ENCODE results near the gene CPA5. TPM values are rescaled to one million over a fixed set of nuclear protein-coding genes. Genes with fewer than 3 reads are reported as not detected.

Gene CPA5
- not detected for total RNA-seq
- 6.6 TPM for polyA plus RNA-seq (2013, experiment 1 of 2)
- polyA plus RNA-seq (2013, experiment 2 of 2): 2.6 TPM
- total RNA-seq: 0 to 5.1 (median 0.28) reads per million in 172 experiments

- CTCF ChIA-PET: no interaction called here
Observed at GRCh38 chr7:130344271-130344866, at the start of gene CPA5. Gene CPA5, plus strand, starts transcription at chr7:130344816. Its CDS starts 1,670 bp downstream, at chr7:130346486.

GRCh38 chr7:130296221-130296951 lies 48.2 kb upstream of the CPA5 start:
- DNase-seq (no peak), ATAC-seq (ENCODE audit: poor library complexity) (no peak)
- H3K36me3 Mint-ChIP-seq (ENCODE audit: low read depth): no peaks in the 10 kb centered on the region
- Histone ChIP-seq H3K27me3 (ENCODE audit: control insufficient read depth in 1 of 2, insufficient read depth in 2 of 2, low read length in 2 of 2) (no peaks in the 10 kb centered on the region), H3K4me3 (ENCODE audit: low read length) (no peak overlapping the region), H3K36me3 (ENCODE audit: insufficient read depth, low read length) (no peaks in the 10 kb centered on the region), H3K4me1 (ENCODE audit: insufficient read depth, low read length) (no peaks in the 10 kb centered on the region), H3K27ac (ENCODE audit: low read depth in 1 of 2, low read length in 2 of 2) (no peak overlapping the region), H3K9me3 (ENCODE audit: control insufficient read depth in 1 of 2, insufficient read depth in 1 of 2, low read length in 2 of 2) (no peaks in the 10 kb centered on the region)
- no peaks in the 10 kb centered on the region for H3K27me3 Mint-ChIP-seq
- H3K4me1 Mint-ChIP-seq (ENCODE audit: low read depth): no peaks in the 10 kb centered on the region
- intact Hi-C loops (cut with DNase I, micrococcal nuclease): no loop called here
- ChIA-PET CTCF (interaction anchor here (0.6 to 0.8 kb wide), 2 partner anchors 9 to 1056 kb away, joined by 3 read pairs; no protein-coding TSS in a partner anchor), POLR2A (no interaction called here)
- TF ChIP-seq CTCF (IDR thresholded peaks at IDR 0.05): no peak
- H3K9me3 Mint-ChIP-seq: no peaks in the 10 kb centered on the region
- H3K27ac Mint-ChIP-seq: no peak overlapping the region
- no peak overlapping the region for H3K4me3 Mint-ChIP-seq

More at GRCh38 chr7:130344271-130344866, at the start of gene CPA5:
- Mint-ChIP-seq H3K36me3 (ENCODE audit: low read depth) (no peaks in the 10 kb centered on the region), H3K27ac (no peak within 1 kb of the TSS), H3K9me3 (no peaks in the 10 kb centered on the region), H3K27me3 (no peaks in the 10 kb centered on the region), H3K4me3 (no peak within 1 kb of the TSS), H3K4me1 (ENCODE audit: low read depth) (no peaks in the 10 kb centered on the region)
- peaks cover 0 to 4% of the 10 kb centered on the region in 2 experiments for H3K9me3 ChIP-seq (ENCODE audit: control insufficient read depth in 1 of 2, insufficient read depth in 1 of 2, low read length in 2 of 2)
- intact Hi-C loops (cut with DNase I, micrococcal nuclease): no loop called here
- no peak for DNase-seq
- no peak for TF ChIP-seq CTCF (IDR thresholded peaks at IDR 0.05)
- POLR2A ChIA-PET: no interaction called here
- no peak for ATAC-seq (ENCODE audit: poor library complexity)
- no peaks in the 10 kb centered on the region for H3K36me3 ChIP-seq (ENCODE audit: insufficient read depth, low read length)
- no peaks in the 10 kb centered on the region for H3K27me3 ChIP-seq (ENCODE audit: control insufficient read depth in 1 of 2, insufficient read depth in 2 of 2, low read length in 2 of 2)
- no peak within 1 kb of the TSS for H3K4me3 ChIP-seq (ENCODE audit: low read length)
- H3K4me1 ChIP-seq (ENCODE audit: insufficient read depth, low read length): no peaks in the 10 kb centered on the region
- H3K27ac ChIP-seq (ENCODE audit: low read depth in 1 of 2, low read length in 2 of 2): no peak within 1 kb of the TSS

GRCh38 chr7:130297628-130298543 lies 46.7 kb upstream of the CPA5 start:
- Mint-ChIP-seq H3K4me1 (ENCODE audit: low read depth) (no peaks in the 10 kb centered on the region), H3K27ac (no peak overlapping the region), H3K36me3 (ENCODE audit: low read depth) (no peaks in the 10 kb centered on the region), H3K4me3 (no peak overlapping the region), H3K27me3 (no peaks in the 10 kb centered on the region), H3K9me3 (no peaks in the 10 kb centered on the region)
- no peak for TF ChIP-seq CTCF (IDR thresholded peaks at IDR 0.05)
- intact Hi-C loops (cut with DNase I, micrococcal nuclease): no loop called here
- ChIA-PET POLR2A (no interaction called here), CTCF (no interaction called here)
- Histone ChIP-seq H3K27ac (ENCODE audit: low read depth in 1 of 2, low read length in 2 of 2) (no peak overlapping the region), H3K9me3 (ENCODE audit: control insufficient read depth in 1 of 2, insufficient read depth in 1 of 2, low read length in 2 of 2) (no peaks in the 10 kb centered on the region), H3K36me3 (ENCODE audit: insufficient read depth, low read length) (no peaks in the 10 kb centered on the region), H3K4me1 (ENCODE audit: insufficient read depth, low read length) (no peaks in the 10 kb centered on the region), H3K4me3 (ENCODE audit: low read length) (no peak overlapping the region), H3K27me3 (ENCODE audit: control insufficient read depth in 1 of 2, insufficient read depth in 2 of 2, low read length in 2 of 2) (no peaks in the 10 kb centered on the region)
- DNase-seq (no peak), ATAC-seq (ENCODE audit: poor library complexity) (no peak)

All from CD4-positive, alpha-beta T cell (primary cell).